CD14-positive monocyte (primary cell): ENCODE results near the gene BOD1L2. TPM values are rescaled to one million over a fixed set of nuclear protein-coding genes. Genes with fewer than 3 reads are reported as not detected.
A peak's percentile ranks its signal among the peaks of the same experiment; 100 is the strongest.

ENCODE experiments used
- DNase-seq, 3 donors: peaks; one replicate each; pipeline ENCODE4 v3.0.0-alpha.2; 2011 to 2022
- H2AFZ ChIP-seq: 2 replicates; pipeline ENCODE4 v1.6.0; 2012; ENCODE audit warnings: mild to moderate bottlenecking, low read depth, low read length, inconsistent platforms; ENCODE audit not compliant: insufficient read depth, poor library complexity, severe bottlenecking
- H3K27ac ChIP-seq, 2 donors: 1 replicate in 1 of 2; 2 replicates in 1 of 2; pipeline ENCODE4 v1.5.1; 2012 to 2013; ENCODE audit warnings: low read length in 2 of 2, control low read depth in 1 of 2, inconsistent platforms in 1 of 2, low read depth in 1 of 2, mild to moderate bottlenecking in 1 of 2
- H3K27me3 ChIP-seq, 2 donors: one replicate each; pipeline versions ENCODE4 v1.6.0 to v1.6.1; 2011 to 2013; ENCODE audit warnings: low read length in 2 of 2; ENCODE audit not compliant: control insufficient read depth in 2 of 2, insufficient read depth in 2 of 2
- H3K36me3 ChIP-seq, 2 donors: replicated peaks in 1 of 2; 1 replicate in 1 of 2; 2 replicates in 1 of 2; pipeline versions ENCODE4 v1.5.1 to v1.6.1; 2012 to 2013; ENCODE audit warnings: low read length in 2 of 2, control low read depth in 1 of 2, inconsistent platforms in 1 of 2, mild to moderate bottlenecking in 1 of 2; ENCODE audit not compliant: insufficient read depth in 2 of 2, control insufficient read depth in 1 of 2
- H3K4me1 ChIP-seq, 2 donors: 1 replicate in 1 of 2; 2 replicates in 1 of 2; pipeline versions ENCODE4 v1.5.1 to v1.6.1; 2012 to 2013; ENCODE audit warnings: low read length in 2 of 2, control low read depth in 1 of 2, inconsistent platforms in 1 of 2, mild to moderate bottlenecking in 1 of 2, moderate library complexity in 1 of 2; ENCODE audit not compliant: insufficient read depth in 2 of 2, control insufficient read depth in 1 of 2
- H3K4me2 ChIP-seq: replicated peaks from 2 replicates; pipeline ENCODE3; 2012; ENCODE audit warnings: low read length, moderate library complexity, mild to moderate bottlenecking; ENCODE audit not compliant: poor library complexity, severe bottlenecking; ENCODE audit errors: extremely low read depth
- H3K4me3 ChIP-seq, 3 experiments: fragments of 200-600 bp in 1 of 3; sonication (generic) in 1 of 3; replicated peaks in 1 of 3; 1 replicate in 2 of 3; 2 replicates in 1 of 3; pipeline ENCODE4 v1.5.1; 2011 to 2013; ENCODE audit warnings: low read length in 3 of 3, mild to moderate bottlenecking in 3 of 3, control low read depth in 2 of 3, low read depth in 2 of 3, inconsistent platforms in 1 of 3, moderate library complexity in 1 of 3
- H3K79me2 ChIP-seq: 2 replicates; pipeline ENCODE4 v1.6.0; 2012; ENCODE audit warnings: mild to moderate bottlenecking, control low read depth, inconsistent platforms, low read length, moderate library complexity; ENCODE audit not compliant: insufficient read depth
- H3K9ac ChIP-seq: 2 replicates; pipeline ENCODE4 v1.6.0; 2017; ENCODE audit warnings: low read length, mild to moderate bottlenecking; ENCODE audit not compliant: insufficient read depth, poor library complexity, severe bottlenecking
- H3K9me3 ChIP-seq, 2 donors: replicated peaks in 1 of 2; 1 replicate in 1 of 2; 2 replicates in 1 of 2; pipeline versions ENCODE4 v1.5.1 to v1.6.1; 2012 to 2013; ENCODE audit warnings: low read length in 2 of 2, control low read depth in 1 of 2; ENCODE audit not compliant: control insufficient read depth in 1 of 2, insufficient read depth in 1 of 2
- H4K20me1 ChIP-seq: 2 replicates; pipeline ENCODE4 v1.6.0; 2012; ENCODE audit warnings: mild to moderate bottlenecking, low read length, control low read depth, moderate library complexity; ENCODE audit not compliant: insufficient read depth
- H3K27ac Mint-ChIP-seq, 7 donors: one replicate each; pipeline ENCODE4 v1.8.0; 2020; ENCODE audit warnings: mild to moderate bottlenecking in 7 of 7, mixed read lengths in 7 of 7, moderate library complexity in 6 of 7, inconsistent platforms in 2 of 7
- H3K27me3 Mint-ChIP-seq, 3 donors: one replicate each; pipeline ENCODE4 v1.8.0; 2021 to 2022; ENCODE audit warnings: low read depth in 3 of 3, mild to moderate bottlenecking in 3 of 3, mixed read lengths in 3 of 3, moderate library complexity in 3 of 3, inconsistent platforms in 1 of 3
- H3K36me3 Mint-ChIP-seq, 2 donors: one replicate each; pipeline ENCODE4 v1.8.0; 2020; ENCODE audit warnings: mixed read lengths in 2 of 2, inconsistent platforms in 1 of 2, mild to moderate bottlenecking in 1 of 2
- H3K4me1 Mint-ChIP-seq: one replicate; pipeline ENCODE4 v1.8.0; 2020; ENCODE audit warnings: mild to moderate bottlenecking, mixed read lengths
- H3K4me3 Mint-ChIP-seq, 2 donors: one replicate each; pipeline ENCODE4 v1.8.0; 2020; ENCODE audit warnings: mild to moderate bottlenecking in 2 of 2, mixed read lengths in 2 of 2, moderate library complexity in 1 of 2
- H3K9me3 Mint-ChIP-seq, 7 donors: one replicate each; pipeline ENCODE4 v1.8.0; 2020 to 2022; ENCODE audit warnings: mixed read lengths in 7 of 7, mild to moderate bottlenecking in 6 of 7, moderate library complexity in 6 of 7, inconsistent platforms in 2 of 7
- CTCF ChIP-seq: fragments of 200-600 bp; IDR thresholded peaks from one replicate; pipeline ENCODE4 v1.8.0; 2022; ENCODE audit warnings: antibody characterized with exemption, mild to moderate bottlenecking
- WGBS: methylation state at CpG from one replicate; pipeline ENCODE4 v1.1.5; 2013; ENCODE audit warnings: missing lambda C conversion rate; ENCODE audit not compliant: insufficient coverage; 5-methylcytosine and 5-hydroxymethylcytosine counted together
- intact Hi-C, 2 donors: fragments of 100-400 bp; cut with micrococcal nuclease; formaldehyde crosslinking; loops; one replicate each; pipeline versions ENCODE4 v1.15.0 to v1.15.1; 2023
- polyA plus RNA-seq, 3 donors: library from polyadenylated mRNA; depleted of rRNA in 1 of 3; unstranded in 2 of 3; stranded (reverse) in 1 of 3; fragments of 300-500 nt in 2 of 3; fragments of >200 nt in 1 of 3; fragmentation: Illumina TruSeq in 2 of 3; gene quantifications; 1 replicate in 2 of 3; 2 replicates in 1 of 3; pipeline ENCODE4 v1.2.3, GENCODE V29; 2012 to 2021

The BOD1L2 gene
- polyA plus RNA-seq, 3 donors: not detected

GRCh38 chr18:57110290-57110689, 36.6 kb upstream of the BOD1L2 start:
- no peaks in the 10 kb centered on the region for H3K4me1 ChIP-seq
- TF ChIP-seq CTCF: no peak

GRCh38 chr18:57113799-57114420, 33.0 kb upstream of the BOD1L2 start:
- no peaks in the 10 kb centered on the region for H3K4me1 ChIP-seq
- no CpG with 5 or more reads among the region's 4 CpGs for WGBS
- Mint-ChIP-seq H3K36me3 (no peaks in the 10 kb centered on the region), H3K4me1 (no peaks in the 10 kb centered on the region), H3K27ac (peak overlapping the region in 1 of 7 donors; percentile 43), H3K9me3 (peaks cover 0 to 14% (median 3%) of the 10 kb centered on the region in 7 donors), H3K27me3 (peaks cover 1 to 5% (median 5%) of the 10 kb centered on the region in 3 donors), H3K4me3 (no peak overlapping the region)
- no peaks in the 10 kb centered on the region for H4K20me1 ChIP-seq
- H3K36me3 ChIP-seq: no peaks in the 10 kb centered on the region
- intact Hi-C loops: no loop called here
- no peak overlapping the region for H3K4me3 ChIP-seq
- no peaks in the 10 kb centered on the region for H3K79me2 ChIP-seq
- H2AFZ ChIP-seq: no peak overlapping the region
- TF ChIP-seq CTCF: no peak
- DNase-seq: no peak
- no peak overlapping the region for H3K27ac ChIP-seq
- H3K9me3 ChIP-seq: peaks cover 0 to 10% of the 10 kb centered on the region in 2 donors
- H3K27me3 ChIP-seq: no peaks in the 10 kb centered on the region
- H3K9ac ChIP-seq: no peak overlapping the region
- no peak overlapping the region for H3K4me2 ChIP-seq

More at GRCh38 chr18:57110290-57110689, 36.6 kb upstream of the BOD1L2 start:
- H4K20me1 ChIP-seq: no peaks in the 10 kb centered on the region
- Mint-ChIP-seq H3K9me3 (peaks cover 0 to 14% (median 3%) of the 10 kb centered on the region in 7 donors), H3K27ac (no peak overlapping the region), H3K36me3 (no peaks in the 10 kb centered on the region), H3K4me3 (no peak overlapping the region), H3K27me3 (peaks cover 0 to 3% (median 1%) of the 10 kb centered on the region in 3 donors), H3K4me1 (no peaks in the 10 kb centered on the region)
- no peak overlapping the region for H3K4me3 ChIP-seq
- no peaks in the 10 kb centered on the region for H3K79me2 ChIP-seq
- WGBS: 73% methylated on average over 4 of the region's 4 CpGs
- H3K4me2 ChIP-seq: no peak overlapping the region
- intact Hi-C loops: no loop called here
- H3K36me3 ChIP-seq: no peaks in the 10 kb centered on the region
- H2AFZ ChIP-seq: no peak overlapping the region
- peaks cover 0 to 10% of the 10 kb centered on the region in 2 donors for H3K9me3 ChIP-seq
- no peaks in the 10 kb centered on the region for H3K27me3 ChIP-seq
- H3K9ac ChIP-seq: no peak overlapping the region
- no peak for DNase-seq
- no peak overlapping the region for H3K27ac ChIP-seq
